Measurements from ENCODE around the gene SFI1.
"Not testable (repeated sequence)": the region's sequence is repeated elsewhere in the genome, so short reads cannot be mapped to it uniquely, and the experiment has no call there.

The SFI1 gene

DNA sequence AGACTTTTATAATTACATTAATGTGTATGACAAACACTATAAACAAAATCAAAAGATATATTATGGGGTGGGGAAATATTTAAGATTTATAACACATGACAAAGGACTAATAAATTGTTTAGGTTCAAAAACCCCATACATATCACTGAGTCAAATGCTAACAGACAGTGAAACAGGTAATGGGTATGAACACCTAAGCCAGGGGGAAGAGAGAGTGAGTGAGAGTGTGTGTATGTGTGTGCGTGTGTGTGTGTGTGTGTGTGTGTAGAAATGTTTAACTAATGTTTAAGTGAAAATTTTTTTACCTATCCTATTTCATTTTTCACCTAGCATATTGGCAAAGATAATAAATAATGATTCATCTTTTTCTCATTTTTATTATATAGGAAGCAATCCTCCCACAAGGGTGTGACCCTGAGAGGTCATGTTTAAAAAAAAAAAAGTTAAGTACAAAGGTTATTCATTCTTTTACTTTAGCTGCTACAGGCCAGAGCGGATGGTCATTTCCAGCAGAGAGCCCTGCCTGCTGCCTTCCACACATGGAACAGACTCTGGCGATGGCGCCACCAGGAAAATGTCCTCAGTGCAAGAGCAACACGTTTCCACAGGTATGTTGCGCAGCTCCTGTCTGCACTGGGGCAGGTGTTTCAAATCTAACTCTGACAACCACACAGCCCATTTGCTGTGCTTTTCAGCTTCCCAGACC is 92.8 kb downstream of the SFI1 start:
- no peak for DNase-seq (ENCODE audit: low read depth)

DNA sequence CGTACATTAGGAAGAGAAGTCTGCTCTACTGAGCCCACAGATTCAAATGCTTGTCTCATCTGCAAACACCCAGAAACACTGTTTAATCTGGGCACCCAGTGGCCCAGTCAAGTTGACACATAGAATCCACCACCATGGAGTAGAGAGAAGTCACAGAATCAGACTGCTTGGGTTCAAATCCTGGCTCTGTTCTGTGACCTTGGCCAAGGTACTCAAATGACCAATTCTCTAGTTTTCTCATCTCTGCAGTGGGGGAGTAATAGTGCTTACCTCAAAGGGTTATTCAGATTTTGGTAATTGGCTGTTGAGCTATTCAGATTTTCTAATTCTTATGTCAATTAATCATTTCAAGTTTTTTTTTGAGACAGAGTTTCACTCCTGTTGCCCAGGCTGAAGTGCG is 93.8 kb downstream of the SFI1 start:
- not testable (repeated sequence) for DNase-seq (ENCODE audit: low read depth)

DNA sequence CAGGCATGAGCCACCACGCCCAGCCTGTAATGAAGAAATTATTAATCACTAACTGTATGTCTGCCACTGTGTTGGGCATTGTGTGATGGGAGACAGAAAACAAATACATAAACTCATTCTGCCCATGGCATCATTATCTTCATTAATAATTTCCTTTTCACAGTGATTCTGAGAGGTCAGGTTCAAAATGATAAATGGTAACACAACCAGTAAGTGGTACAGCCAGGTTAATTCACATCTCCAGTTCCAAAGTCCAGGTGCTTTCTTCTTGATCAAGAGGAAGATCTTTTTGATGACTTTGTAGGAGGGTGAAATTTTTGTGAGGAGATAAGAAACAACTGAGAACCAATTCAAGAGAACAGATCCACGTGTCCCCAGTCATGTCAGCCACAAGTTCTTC is 98.9 kb downstream of the SFI1 start:
- DNase-seq (ENCODE audit: low read depth), result no peak

DNA sequence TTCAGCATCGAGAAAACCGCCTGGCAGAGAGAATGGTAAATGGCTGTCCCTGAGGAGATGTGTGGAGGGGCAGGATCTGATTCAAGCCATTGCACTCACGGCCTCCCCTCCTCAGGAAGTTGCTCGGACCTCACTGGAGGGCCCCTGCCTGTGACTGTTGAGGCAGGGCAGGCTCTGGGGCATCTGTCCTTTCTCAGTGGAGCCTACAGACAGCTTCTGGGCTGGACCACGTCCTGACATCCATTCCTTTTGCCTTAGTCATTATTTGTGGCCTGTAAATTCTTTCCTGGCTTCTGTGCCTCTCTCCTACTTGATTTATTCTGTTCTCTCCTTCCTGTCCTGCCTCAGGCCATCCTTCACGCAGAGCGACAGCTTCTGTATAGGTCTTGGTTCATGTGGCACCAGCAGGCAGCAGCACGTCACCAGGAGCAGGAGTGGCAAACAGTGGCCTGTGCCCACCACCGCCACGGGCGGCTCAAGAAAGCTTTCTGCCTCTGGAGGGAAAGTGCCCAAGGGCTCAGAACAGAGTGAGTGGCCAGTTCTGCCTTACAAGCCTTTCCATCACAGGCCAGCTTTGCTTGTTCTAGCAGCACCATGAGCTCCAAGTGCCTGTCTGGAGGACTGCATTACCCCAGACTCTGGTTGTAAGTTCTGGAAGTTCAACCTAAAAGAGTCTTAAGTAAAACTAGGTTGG is 106.1 kb downstream of the SFI1 start:
- DNase-seq (ENCODE audit: low read depth), result peak; percentile 36

DNA sequence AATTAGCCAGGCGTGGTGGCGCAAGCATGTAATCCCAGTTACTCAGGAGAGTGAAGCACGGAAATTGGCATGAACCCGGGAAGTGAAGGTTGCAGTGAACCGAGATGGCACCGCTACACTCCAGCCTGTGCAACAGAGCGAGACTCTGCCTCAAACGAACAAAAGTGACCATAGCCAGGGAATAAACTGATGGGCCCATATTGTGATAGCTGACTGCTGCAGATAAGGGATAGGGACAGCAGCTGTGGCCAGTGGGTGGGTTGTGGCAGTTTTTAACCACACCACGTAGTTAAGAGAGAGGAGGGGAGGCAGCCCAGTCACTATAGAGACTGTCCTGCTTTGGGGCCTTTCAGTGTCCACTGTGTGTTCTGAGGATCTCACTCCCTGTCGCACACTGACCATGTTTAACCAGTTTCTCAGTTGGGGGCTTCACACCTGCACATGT is 106.8 kb downstream of the SFI1 start:
- DNase-seq (ENCODE audit: low read depth), result no peak

DNA sequence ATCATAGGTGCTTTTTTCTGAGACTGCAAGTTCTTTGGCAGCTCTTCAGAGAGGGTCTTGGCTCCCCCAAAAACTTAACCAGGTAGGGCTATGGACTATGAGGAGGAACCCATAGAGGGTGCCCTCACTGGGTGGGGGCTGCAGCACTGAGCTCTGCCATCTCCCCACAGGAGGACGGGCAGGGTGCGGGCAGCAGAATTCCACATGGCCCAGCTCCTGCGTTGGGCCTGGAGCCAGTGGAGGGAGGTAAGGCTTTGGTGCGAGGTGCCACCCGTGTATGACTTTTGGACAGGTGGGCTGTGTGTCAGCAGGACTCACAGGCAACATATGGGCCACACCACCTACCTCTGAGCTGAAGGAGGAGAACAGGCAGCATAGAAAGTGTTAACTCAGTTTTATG is 107.2 kb downstream of the SFI1 start:
- no peak for DNase-seq (ENCODE audit: low read depth)

DNA sequence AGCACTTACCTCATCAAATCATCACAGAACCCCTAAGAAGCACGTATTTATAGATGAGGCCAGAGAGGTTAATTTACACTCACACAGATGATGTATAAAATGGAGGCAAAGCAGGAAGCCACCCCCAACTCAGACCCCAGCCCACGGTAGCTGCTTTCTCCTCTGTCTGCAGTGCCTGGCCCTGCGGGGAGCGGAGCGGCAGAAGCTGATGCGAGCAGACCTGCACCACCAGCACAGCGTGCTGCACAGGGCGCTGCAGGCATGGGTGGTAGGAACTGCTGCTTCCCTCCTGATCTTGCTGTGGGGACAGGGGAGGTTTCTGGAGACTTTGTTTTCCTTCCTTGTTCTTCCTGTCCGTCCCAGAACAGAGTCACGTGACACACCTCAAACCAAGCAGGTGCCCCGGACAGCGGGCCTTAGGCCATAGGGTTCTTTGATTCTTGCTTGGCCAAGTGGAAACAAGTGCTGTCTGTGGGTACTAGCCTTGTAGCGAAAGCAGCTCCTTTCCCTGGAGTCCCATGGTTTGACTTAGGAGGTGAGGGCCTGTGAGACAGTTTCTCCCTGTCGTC is 107.9 kb downstream of the SFI1 start:
- DNase-seq (ENCODE audit: low read depth), result no peak

DNA sequence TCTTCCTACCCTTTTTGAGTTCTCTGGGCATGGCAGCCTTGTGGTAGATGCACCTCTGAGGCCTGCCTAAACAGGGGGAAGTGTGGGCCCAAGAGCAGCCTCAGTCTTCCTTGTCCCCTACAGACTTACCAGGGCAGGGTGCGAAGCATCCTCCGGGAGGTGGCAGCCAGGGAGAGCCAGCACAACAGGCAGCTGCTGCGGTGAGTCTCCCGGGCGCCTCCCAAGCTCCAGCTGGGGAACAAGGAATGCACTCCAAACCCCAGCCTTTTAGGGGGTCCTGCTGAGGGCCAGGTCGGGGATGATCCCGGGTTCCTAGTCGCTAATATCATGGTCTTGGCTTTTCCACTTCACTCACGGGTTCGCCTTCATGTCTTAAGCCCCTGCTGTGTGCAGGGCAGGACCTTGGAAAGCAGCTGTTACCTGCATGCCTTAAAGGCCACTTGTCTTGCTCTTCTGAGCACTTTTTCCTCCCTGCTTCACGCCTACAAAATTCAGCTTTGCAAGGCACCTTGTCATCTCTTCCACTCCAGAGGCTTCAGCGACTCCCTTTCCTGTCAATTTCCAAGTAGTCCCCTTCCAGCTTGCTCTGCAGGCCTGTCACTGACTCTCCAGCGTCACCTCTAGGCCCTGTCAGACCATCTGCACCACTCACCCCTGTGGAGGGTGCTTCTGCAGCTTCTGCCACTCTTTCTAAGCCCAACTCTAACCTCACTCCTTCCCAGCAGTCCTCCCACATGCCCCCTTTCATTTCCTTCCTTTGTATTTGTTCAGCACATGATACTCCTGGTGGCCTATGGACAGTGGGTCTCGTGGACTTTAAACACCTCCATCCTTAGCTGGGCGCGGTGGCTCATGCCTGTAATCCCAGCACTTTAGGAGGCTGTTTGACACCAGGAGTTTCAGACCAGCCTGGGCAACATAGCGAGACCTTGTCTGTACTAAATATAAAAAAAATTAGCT is 108.7 kb downstream of the SFI1 start:
- no peak for DNase-seq (ENCODE audit: low read depth)

DNA sequence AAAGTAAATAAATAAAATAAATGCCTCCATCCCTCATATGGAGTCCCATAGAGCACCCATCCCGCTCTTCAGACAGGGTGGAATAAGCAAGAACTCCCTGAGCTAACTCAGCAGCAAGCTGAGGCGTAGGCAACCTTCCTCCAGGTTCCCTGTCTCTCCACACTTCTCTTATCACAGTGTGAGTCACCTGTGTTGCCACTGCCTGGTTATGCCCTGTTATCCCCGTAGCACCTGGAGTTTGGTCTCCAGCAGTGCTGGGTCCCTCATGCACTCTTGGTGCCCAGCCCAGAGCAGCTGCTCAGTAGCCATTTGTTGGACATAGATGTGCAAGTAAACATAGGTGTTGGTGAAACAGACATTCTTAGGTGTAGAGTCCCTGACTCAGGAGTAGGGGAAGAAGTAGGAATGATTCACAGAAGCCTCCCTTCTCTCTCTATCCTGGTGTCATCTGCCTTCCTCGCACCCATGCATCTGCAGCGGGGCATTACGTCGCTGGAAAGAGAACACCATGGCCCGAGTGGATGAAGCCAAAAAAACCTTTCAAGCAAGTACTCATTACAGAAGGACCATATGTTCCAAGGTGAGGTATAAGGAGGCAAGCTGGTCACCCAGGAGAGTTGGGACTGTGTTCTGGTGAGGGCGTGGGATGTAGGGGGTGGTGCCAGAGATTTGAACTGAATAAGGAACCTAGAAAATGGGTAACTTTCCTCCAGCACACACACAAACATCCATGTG is 109.7 kb downstream of the SFI1 start:
- no peak for DNase-seq (ENCODE audit: low read depth)

DNA sequence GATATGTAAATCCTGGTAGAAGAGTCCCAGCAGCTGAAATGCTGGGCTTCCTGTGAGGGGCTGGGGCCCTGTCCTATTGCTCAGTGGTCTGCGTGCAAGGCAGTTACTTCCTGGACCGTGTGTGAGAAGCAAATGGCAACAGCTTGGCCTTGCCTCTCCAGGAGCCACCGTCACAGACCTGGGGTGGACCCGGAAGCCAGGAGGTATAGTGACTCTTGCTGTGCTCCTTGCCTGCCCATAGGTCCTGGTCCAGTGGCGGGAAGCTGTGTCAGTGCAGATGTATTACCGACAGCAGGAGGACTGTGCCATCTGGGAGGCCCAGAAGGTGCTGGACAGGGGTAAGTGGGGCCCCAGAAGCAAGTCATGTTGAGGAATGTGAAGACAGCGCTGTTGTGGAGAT is 111.4 kb downstream of the SFI1 start:
- no peak for DNase-seq (ENCODE audit: low read depth)

DNA sequence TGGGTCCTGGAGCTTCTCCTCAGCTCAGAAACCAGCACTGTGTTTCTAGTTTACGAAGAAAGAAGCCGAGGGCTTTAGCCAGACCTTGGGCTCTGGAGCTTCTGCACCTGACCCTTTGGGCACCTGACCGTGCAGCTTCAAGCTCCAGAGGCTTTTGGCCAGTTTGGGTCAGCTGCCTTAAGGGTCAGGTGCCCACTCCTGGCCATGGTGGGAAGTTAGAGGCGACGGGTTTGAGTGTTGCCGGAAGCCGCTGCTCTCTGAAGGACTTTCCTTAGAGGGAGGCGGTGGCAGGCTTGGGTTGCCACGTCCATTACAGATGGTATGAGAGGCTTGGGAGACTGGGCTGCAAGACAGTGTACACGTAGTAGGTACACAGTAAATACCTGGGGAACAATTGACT is 113.4 kb downstream of the SFI1 start:
- DNase-seq (ENCODE audit: low read depth), result no peak

DNA sequence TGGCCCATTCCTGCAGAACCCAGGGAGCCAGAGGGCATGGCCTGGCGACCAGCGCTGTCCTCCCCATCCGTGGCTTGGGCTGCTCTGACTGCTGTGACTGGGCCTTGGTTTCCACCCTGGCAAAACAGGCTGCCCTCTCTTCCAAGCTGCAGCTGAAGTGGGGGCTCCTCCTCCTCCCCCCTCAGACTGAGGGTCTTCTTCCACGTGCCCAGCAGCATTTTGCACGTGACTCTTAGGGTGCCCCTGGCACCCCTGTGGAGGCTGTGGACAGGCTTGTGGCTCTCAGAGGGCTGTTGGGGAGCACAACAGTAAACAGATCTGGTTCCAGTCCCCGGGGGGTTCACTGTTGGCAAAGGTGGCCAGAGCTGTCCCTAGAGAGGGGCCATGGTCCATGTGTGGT is 114.3 kb downstream of the SFI1 start:
- no peak for DNase-seq (ENCODE audit: low read depth)

DNA sequence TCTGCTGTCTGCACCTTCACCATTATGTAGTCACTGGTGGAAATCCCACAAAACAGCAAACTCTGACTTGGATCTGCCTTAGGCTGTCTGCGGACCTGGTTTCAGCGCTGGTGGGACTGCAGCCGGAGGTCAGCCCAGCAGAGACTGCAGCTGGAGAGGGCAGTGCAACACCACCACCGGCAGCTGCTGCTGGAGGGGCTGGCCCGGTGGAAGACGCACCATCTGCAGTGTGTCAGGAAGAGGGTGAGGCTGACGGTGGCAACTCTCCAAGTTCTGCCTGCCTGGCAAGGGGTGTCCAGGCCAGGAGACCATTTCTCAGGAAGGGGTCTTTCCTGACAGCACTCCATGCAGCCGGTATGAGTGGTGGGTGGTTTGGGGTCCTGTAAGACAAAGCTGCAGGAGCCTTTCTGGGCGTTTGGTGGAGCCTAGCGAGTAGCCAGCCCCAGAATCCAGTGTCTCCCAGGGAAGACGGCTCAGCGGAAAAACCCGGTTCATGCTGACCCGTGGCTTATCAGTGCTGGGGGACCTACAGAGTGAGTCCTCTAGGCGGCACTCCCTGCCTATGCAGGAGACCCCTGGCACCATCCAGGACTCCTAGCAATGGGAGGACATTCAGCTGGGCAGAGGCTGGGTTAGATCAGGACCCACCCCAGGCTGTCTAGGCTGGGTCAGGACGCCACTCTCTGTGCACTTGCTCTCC is 114.9 kb downstream of the SFI1 start:
- no peak for DNase-seq (ENCODE audit: low read depth)

DNA sequence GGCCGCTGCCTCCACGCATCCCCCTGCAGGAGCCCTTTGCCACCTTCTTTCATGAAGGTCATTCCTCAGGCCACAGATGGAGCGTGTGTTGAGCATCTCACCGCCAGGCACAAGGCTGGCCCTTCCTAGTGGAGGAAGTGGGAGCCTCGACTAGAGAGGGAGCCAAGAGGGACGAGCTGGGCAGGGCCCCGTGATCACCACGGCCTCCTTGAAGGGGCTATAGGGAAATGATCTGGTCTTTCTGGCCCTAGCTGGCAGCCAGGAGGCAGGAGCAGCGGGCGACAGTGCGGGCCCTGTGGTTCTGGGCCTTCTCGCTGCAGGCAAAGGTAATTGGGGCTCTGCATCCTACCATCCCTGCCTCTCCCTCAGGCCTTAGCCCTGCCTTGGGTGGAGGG is 116.6 kb downstream of the SFI1 start:
- DNase-seq (ENCODE audit: low read depth), result no peak

DNA sequence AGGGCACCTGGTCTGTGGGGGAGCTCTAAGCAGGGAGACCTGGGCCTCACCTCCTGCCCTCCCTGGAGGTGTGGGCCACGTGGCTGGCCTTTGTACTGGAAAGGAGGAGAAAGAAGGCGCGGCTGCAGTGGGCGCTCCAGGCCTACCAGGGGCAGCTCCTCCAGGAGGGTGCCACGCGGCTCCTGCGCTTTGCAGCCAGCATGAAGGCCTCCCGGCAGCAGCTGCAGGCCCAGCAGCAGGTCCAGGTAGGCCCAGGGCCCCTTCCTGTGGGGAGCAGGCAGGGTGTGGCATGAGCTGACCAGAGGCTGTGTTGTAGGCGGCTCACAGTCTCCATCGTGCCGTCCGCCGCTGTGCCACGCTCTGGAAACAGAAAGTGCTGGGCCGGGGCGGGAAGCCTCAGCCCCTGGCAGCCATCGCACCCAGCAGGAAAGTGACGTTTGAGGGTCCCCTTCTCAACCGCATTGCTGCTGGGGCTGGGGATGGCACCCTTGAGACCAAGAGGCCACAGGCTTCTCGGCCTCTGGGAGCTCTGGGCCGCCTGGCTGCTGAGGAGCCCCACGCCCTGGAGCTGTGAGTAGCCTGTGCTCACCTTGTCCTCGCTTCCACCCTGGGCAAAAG is 117.1 kb downstream of the SFI1 start:
- DNase-seq (ENCODE audit: low read depth), result no peak

DNA sequence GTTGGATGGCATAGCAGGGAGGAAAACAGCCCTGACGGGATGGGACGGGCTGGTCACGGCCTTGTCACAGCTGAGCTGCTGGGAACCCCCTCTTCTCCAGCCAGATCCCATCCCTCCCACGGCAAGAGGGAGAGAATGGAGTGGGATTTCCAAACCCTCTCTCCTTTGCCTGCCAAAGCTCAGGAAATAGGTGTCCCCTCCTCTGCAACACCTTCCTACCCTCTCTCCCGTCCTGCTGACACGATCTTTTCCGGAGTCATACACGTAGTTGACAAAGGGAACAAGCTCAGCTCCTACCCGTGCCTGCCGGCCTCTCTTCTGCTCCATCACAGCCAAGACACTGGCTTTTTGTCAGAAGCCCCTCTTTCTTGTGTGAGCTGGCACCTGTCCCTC is 117.6 kb downstream of the SFI1 start:
- no peak for DNase-seq (ENCODE audit: low read depth)

DNA sequence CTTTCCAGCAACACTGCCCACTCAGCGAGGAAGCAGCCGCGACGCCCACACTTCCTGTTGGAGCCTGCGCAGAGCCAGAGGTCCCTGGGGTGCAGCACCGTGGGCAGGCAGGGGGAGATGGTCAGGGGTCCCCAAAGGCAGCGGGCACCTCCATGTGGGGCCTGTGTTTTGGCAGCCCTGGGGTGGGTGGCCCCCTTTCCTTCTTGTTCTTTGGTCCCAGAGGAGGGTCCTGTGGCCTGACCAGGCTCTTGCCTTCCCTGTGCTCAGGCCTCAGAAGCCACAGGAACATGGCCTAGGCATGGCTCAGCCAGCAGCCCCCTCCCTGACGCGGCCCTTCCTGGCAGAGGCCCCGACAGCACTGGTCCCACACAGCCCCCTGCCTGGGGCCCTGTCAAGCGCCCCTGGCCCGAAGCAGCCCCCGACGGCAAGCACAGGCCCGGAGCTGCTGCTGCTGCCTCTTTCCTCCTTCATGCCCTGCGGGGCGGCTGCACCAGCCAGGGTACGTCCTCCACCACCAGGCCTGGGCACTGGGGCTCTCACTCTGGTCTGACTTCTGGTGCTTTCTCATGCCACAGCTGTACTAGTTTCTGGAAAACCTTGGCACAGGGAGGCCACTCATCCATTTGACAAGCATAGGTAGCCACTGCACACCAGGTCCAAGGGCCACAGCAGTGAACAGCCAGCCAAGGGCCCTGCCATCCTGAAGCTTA is 118.6 kb downstream of the SFI1 start:
- DNase-seq (ENCODE audit: low read depth), result no peak

DNA sequence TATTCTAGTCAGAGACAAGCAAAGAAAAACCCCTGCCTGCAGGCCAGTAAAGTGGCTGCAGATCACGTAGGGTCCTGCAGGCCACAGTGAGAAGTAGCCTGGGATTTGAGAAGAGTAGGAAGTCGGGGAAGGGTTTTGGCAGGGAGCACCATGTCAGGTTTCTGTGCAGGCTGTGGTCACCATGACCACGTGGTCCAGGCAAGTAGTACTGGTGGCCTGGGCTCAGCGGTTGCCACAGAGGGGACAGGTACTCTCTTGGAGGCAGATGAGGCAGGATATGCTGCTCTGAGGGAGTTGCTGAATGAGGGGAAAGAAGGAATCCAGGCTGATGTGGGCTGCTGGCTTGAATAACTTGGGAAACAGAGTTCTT is 119.1 kb downstream of the SFI1 start:
- DNase-seq (ENCODE audit: low read depth), result no peak

DNA sequence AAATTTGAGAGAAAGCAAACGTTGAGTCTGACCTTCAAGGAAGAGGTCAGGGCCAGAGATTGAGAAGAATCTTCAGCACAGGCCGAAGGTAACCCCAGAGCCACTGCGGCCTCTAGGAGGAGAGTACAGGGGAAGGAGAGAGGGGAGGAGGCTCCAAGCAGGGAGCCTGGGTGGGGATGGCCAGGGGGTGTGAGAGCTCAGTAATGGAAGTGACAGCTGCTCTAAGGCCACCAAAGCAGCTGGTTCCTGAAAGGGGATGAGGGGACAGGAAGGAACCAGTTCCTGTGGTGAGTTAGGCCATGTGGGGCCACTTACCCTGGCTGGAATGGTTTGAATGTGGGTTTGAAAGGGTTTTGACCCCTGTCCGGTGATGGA is 119.6 kb downstream of the SFI1 start:
- no peak for DNase-seq (ENCODE audit: low read depth)

DNA sequence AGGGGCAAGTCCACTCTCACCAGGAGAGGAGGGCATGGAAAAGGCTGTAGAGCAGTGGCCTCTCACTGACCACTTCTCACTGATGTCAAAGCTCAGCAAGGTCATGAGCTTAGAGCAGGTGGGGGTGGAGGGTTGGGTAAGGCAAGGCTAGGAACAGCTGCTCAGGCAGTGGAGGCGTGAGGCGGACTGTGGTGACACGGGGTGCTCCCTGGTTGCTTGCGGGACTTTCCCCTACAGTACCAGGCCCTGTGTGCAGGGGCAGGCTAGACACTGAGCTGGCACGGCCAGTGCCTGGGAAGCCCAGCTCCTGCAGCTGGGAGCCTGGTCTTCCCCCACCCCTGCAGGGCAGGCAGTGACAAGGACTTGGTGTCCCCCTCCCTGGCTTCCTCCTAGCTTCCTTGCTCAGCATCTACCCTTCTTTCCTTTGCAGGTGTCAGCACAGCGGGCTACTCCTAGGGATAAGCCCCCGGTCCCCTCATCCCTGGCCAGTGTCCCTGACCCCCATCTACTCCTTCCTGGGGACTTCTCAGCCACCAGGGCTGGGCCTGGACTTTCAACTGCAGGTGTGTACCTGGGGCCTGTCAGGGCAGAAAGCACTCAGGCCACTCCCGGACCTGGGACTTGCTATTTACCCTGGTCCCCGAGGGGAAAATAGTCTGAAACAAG is 120.1 kb downstream of the SFI1 start:
- DNase-seq (ENCODE audit: low read depth), result no peak
